K562 (cell line): ENCODE results near the gene APCDD1L. TPM values are rescaled to one million over a fixed set of nuclear protein-coding genes. Genes with fewer than 3 reads are reported as not detected.

Experiments
- ATAC-seq: fragments of 200-7000 bp; cut with Tn5 transposase; 3 replicates; pipeline ENCODE4 v1.9.1; 2020; ENCODE audit warnings: moderate library complexity
- BruUV-seq: library from RNA; stranded (reverse); fragments of 400-500 nt; replicated peaks from 2 replicates; lab custom pipeline; 2021; lab: Mats Ljungman, UMichigan
- CTCF ChIA-PET: fragments of 300-600 bp; formaldehyde crosslinking; extraction: SDS; loops from one replicate; lab custom pipeline; 2021; ENCODE audit warnings: low intra/inter-chr PET ratio; lab: Yijun Ruan, JAX
- POLR2A ChIA-PET: fragments of 300-600, 350-650 bp; sonication (Branson Sonifier 250); formaldehyde crosslinking; extraction: SDS; loops from one replicate; lab custom pipeline; 2021; ENCODE audit warnings: antibody characterized with exemption, inconsistent platforms; lab: Yijun Ruan, JAX
- DNase-seq, 4 experiments: peaks; one replicate each; pipeline versions ENCODE4 v3.0.0 to v3.0.0-alpha.2; 2011 to 2018; ENCODE audit warnings: low spot score in 3 of 4, mixed read lengths in 3 of 4; ENCODE audit errors: extremely low read depth in 1 of 4
- FAIRE-seq: peaks from 2 replicates; lab custom pipeline; 2011; peaks lifted over from hg19 to GRCh38; lab: Jason Lieb, UNC
- H2AFZ ChIP-seq: 2 replicates; pipeline ENCODE4 v1.6.0; 2011; ENCODE audit warnings: low read depth, low read length, control low read depth, inconsistent platforms
- H3K27ac ChIP-seq: fragments of 200-600 bp; 3 replicates; pipeline ENCODE4 v1.8.0; 2011; ENCODE audit warnings: low read depth, mild to moderate bottlenecking, control low read depth, inconsistent platforms, low read length, moderate library complexity, mixed read lengths; ENCODE audit errors: extremely low read depth
- H3K27me3 ChIP-seq, 2 experiments: fragments of 300-600 bp in 1 of 2; 2 replicates in 1 of 2; 3 replicates in 1 of 2; pipeline versions ENCODE4 v1.6.0 to v1.8.0; 2011; ENCODE audit warnings: inconsistent platforms in 2 of 2, low read length in 2 of 2, mild to moderate bottlenecking in 1 of 2, mixed read lengths in 1 of 2, moderate library complexity in 1 of 2; ENCODE audit not compliant: control insufficient read depth in 2 of 2, insufficient read depth in 2 of 2
- H3K36me3 ChIP-seq: fragments of 300-600 bp; 3 replicates; pipeline ENCODE4 v1.8.0; 2011; ENCODE audit warnings: mild to moderate bottlenecking, low read length, inconsistent platforms; ENCODE audit not compliant: control insufficient read depth, insufficient read depth
- H3K4me1 ChIP-seq, 2 experiments: fragments of 200-600 bp in 1 of 2; replicated peaks in 1 of 2; 2 replicates in 1 of 2; 3 replicates in 1 of 2; pipeline versions ENCODE4 v1.5.1 to v1.8.0; 2011; ENCODE audit warnings: inconsistent platforms in 2 of 2, low read length in 2 of 2, mild to moderate bottlenecking in 1 of 2, mixed read lengths in 1 of 2, moderate library complexity in 1 of 2; ENCODE audit not compliant: control insufficient read depth in 2 of 2, insufficient read depth in 2 of 2
- H3K4me2 ChIP-seq: 2 replicates; pipeline ENCODE4 v1.6.1; 2011; ENCODE audit warnings: low read length, control low read depth, inconsistent platforms, mixed read lengths; ENCODE audit not compliant: insufficient read depth
- H3K4me3 ChIP-seq: fragments of 200-600 bp; sonication (generic), shearing (Covaris generic); 2 replicates; pipeline ENCODE4 v1.5.1; 2016; ENCODE audit warnings: control low read depth, inconsistent platforms
- H3K79me2 ChIP-seq: fragments of 200-600 bp; 3 replicates; pipeline ENCODE4 v1.8.0; 2011; ENCODE audit warnings: low read length, inconsistent platforms; ENCODE audit not compliant: control insufficient read depth, insufficient read depth
- H3K9ac ChIP-seq, 2 experiments: 2 replicates each; pipeline versions ENCODE4 v1.6.0 to v1.6.1; 2011; ENCODE audit warnings: low read depth in 2 of 2, low read length in 2 of 2, control low read depth in 1 of 2, inconsistent platforms in 1 of 2, mild to moderate bottlenecking in 1 of 2, mixed read lengths in 1 of 2; ENCODE audit not compliant: insufficient read depth in 1 of 2
- H3K9me1 ChIP-seq: one replicate; pipeline ENCODE4 v1.6.0; 2011; ENCODE audit warnings: inconsistent platforms, mild to moderate bottlenecking, low read length, moderate library complexity; ENCODE audit not compliant: control insufficient read depth, insufficient read depth
- H3K9me3 ChIP-seq: replicated peaks from 2 replicates; pipeline ENCODE4 v1.5.1; 2011; ENCODE audit warnings: low read depth, low read length, inconsistent platforms; ENCODE audit not compliant: control insufficient read depth, insufficient read depth
- H4K20me1 ChIP-seq: replicated peaks from 2 replicates; pipeline ENCODE4 v1.6.1; 2011; ENCODE audit warnings: low read length, inconsistent platforms, mixed read lengths; ENCODE audit not compliant: control insufficient read depth, insufficient read depth
- BACH1 ChIP-seq: fragments of 200-800 bp; sonication (Bioruptor generic); IDR thresholded peaks from 2 replicates; pipeline ENCODE4 v1.6.1; 2016; ENCODE audit warnings: missing genetic modification characterization, missing compliant biosample characterization
- CHD4 ChIP-seq: fragments of 200-600 bp; sonication (generic); IDR thresholded peaks from 3 replicates; pipeline ENCODE4 v1.6.1; 2012; ENCODE audit warnings: low read depth, mild to moderate bottlenecking, mixed read lengths, low read length, inconsistent platforms; ENCODE audit not compliant: insufficient read depth, insufficient replicate concordance, poor library complexity, severe bottlenecking
- ETV5 ChIP-seq: sonication (generic); formaldehyde crosslinking; IDR thresholded peaks from 2 replicates; pipeline ENCODE4 v1.4.0; 2020; ENCODE audit warnings: low read depth, mild to moderate bottlenecking, missing genetic modification reagents
- NFE2 ChIP-seq: IDR thresholded peaks from 2 replicates; pipeline ENCODE4 v1.6.1; 2014; ENCODE audit warnings: antibody characterized with exemption, low read depth
- NFIX ChIP-seq: fragments of 250-450 bp; sonication (Bioruptor Pico); IDR thresholded peaks from 2 replicates; pipeline ENCODE4 v1.4.0; 2020; ENCODE audit warnings: low read depth, mild to moderate bottlenecking, moderate library complexity
- NR2C2 ChIP-seq, 2 experiments: fragments of 200-800 bp in 1 of 2; sonication (Bioruptor generic) in 1 of 2; sonication (generic) in 1 of 2; formaldehyde crosslinking in 1 of 2; IDR thresholded peaks; 2 replicates each; pipeline versions ENCODE4 v1.6.1 to v1.8.0; 2016 to 2022; ENCODE audit warnings: mild to moderate bottlenecking in 1 of 2, missing compliant biosample characterization in 1 of 2, missing genetic modification characterization in 1 of 2, missing genetic modification reagents in 1 of 2
- NR3C1 ChIP-seq: sonication (generic); formaldehyde crosslinking; IDR thresholded peaks from 2 replicates; pipeline ENCODE4 v1.8.1; 2022; ENCODE audit warnings: missing genetic modification reagents
- SMARCA4 ChIP-seq: fragments of 450-650 bp; IDR thresholded peaks from 2 replicates; pipeline ENCODE4 v1.6.1; 2016
- TCF7L2 ChIP-seq: fragments of 150-350 bp; IDR thresholded peaks from 2 replicates; pipeline ENCODE4 v1.6.1; 2016; ENCODE audit warnings: low read depth, mild to moderate bottlenecking, low read length, moderate library complexity
- TEAD2 ChIP-seq: fragments of 450-650 bp; IDR thresholded peaks from 2 replicates; pipeline ENCODE4 v1.6.1; 2016; ENCODE audit warnings: missing genetic modification characterization, control low read depth, missing compliant biosample characterization
- ZBTB26 ChIP-seq: fragments of 450-650 bp; formaldehyde crosslinking; IDR thresholded peaks from 2 replicates; pipeline ENCODE4 v1.4.0; 2022; ENCODE audit warnings: missing genetic modification characterization
- ZBTB5 ChIP-seq: fragments of 450-650 bp; IDR thresholded peaks from 2 replicates; pipeline ENCODE4 v1.6.1; 2017; ENCODE audit warnings: antibody characterized with exemption
- ZBTB9 ChIP-seq: fragments of 450-650 bp; formaldehyde crosslinking; IDR thresholded peaks from 2 replicates; pipeline ENCODE4 v1.4.0; 2020; ENCODE audit warnings: mild to moderate bottlenecking, moderate library complexity
- ZNF121 ChIP-seq: sonication (generic); formaldehyde crosslinking; conservative IDR thresholded peaks from 2 replicates; pipeline ENCODE4 v1.8.0; 2022; ENCODE audit warnings: missing genetic modification reagents
- ZNF133 ChIP-seq: fragments of 250-450 bp; sonication (Bioruptor Pico); IDR thresholded peaks from 2 replicates; pipeline ENCODE4 v1.4.0; 2020; ENCODE audit warnings: mild to moderate bottlenecking
- ZNF280A ChIP-seq: fragments of 450-650 bp; IDR thresholded peaks from 2 replicates; pipeline ENCODE4 v1.6.1; 2018; ENCODE audit warnings: mild to moderate bottlenecking, low read depth; ENCODE audit not compliant: partially characterized antibody
- in situ Hi-C: fragments of 300-500 bp; cut with MboI; formaldehyde crosslinking; loops from 4 replicates; pipeline ENCODE4 v1.15.0; 2018; ENCODE audit warnings: inconsistent platforms, mixed read lengths
- intact Hi-C: fragments of 100-400 bp; cut with micrococcal nuclease; formaldehyde crosslinking; loops from 2 replicates; pipeline ENCODE4 v1.14.2; 2022
- polyA plus RNA-seq, 8 experiments: library from polyadenylated mRNA; depleted of rRNA in 4 of 8; stranded (reverse) in 5 of 8; unstranded in 3 of 8; fragments of >200 nt; fragmentation: Nextera tagmentation in 2 of 8; fragmentation: Illumina TruSeq in 1 of 8; extraction: Ambion mirVana in 2 of 8; extraction: Trizol in 1 of 8; gene quantifications; 2 replicates each; pipeline versions ENCODE4 v1.2.1 to v1.2.3, GENCODE V29; 2011 to 2014; ENCODE audit warnings: inconsistent platforms in 1 of 8, missing spikeins in 1 of 8
- total RNA-seq, 7 experiments: library from RNA; depleted of rRNA in 6 of 7; stranded (reverse); fragments of >200 nt in 6 of 7; fragmentation: Illumina TruSeq in 2 of 7; extraction: Trizol in 2 of 7; gene quantifications; 2 replicates each; pipeline versions ENCODE4 v1.2.1 to v1.2.3, GENCODE V29; 2011 to 2021; ENCODE audit warnings: low replicate concordance in 1 of 7

APCDD1L gene
- total and polyA plus RNA-seq, 9 of the 15 experiments (the other 6 are each of a cell fraction or from before 2014, with no cell fraction given): not detected

- no TSS peak for BruUV-seq
- CTCF ChIA-PET: no interaction called here
- POLR2A ChIA-PET: interaction anchor here (1.0 to 1.5 kb wide), 2 partner anchors 13 to 17 kb away, joined by 3 to 4 read pairs; no protein-coding TSS in a partner anchor
These were observed 73.5 kb downstream of the APCDD1L start for GRCh38 chr20:58441723-58442122.

More at GRCh38 chr20:58441723-58442122, 73.5 kb downstream of the APCDD1L start:
- in situ Hi-C loops: loop anchor here (5.0 kb wide), 1 partner anchor 194 kb away; no protein-coding TSS in a partner anchor
- Histone ChIP-seq H3K27me3 (no peaks in the 10 kb centered on the region), H3K27ac (no peak overlapping the region), H2AFZ (no peak overlapping the region), H3K36me3 (peaks cover 93% of the 10 kb centered on the region), H3K79me2 (peaks cover 49% of the 10 kb centered on the region), H3K4me2 (no peak overlapping the region), H3K4me1 (no peaks in the 10 kb centered on the region), H3K9ac (no peak overlapping the region), H4K20me1 (peaks cover 4% of the 10 kb centered on the region; the same call in 1 of the 2 replicates), H3K9me1 (no peaks in the 10 kb centered on the region), H3K4me3 (no peak overlapping the region), H3K9me3 (no peaks in the 10 kb centered on the region)
- TF ChIP-seq ZBTB9 (no peak), ZNF133 (CRISPR knock-in tag) (no peak), NFE2 (no peak), ZNF121 (CRISPR knock-in tag) (no peak), BACH1 (tag) (no peak), SMARCA4 (no peak), NR3C1 (no peak), ZNF280A (no peak), CHD4 (no peak), NR2C2 (CRISPR knock-in tag; IDR thresholded peaks at IDR 0.05) (no peak), NR2C2 (tag; IDR thresholded peaks at IDR 0.05) (no peak), ZBTB5 (no peak), ZBTB26 (CRISPR knock-in tag) (no peak), ETV5 (no peak), TCF7L2 (no peak), TEAD2 (no peak), NFIX (CRISPR knock-in tag) (no peak)
- DNase-seq: no peak
- no peak for FAIRE-seq
- ATAC-seq: no peak
- intact Hi-C loops: no loop called here
